Forelimb muscle (tissue), 1 donor: ENCODE results near the gene PCDHB11. TPM values are rescaled to one million over a fixed set of nuclear protein-coding genes. Genes with fewer than 3 reads are reported as not detected.
"Not testable (repeated sequence)": the region's sequence is repeated elsewhere in the genome, so short reads cannot be mapped to it uniquely, and the experiment has no call there.

Experiments used
- DNase-seq: peaks from one replicate; pipeline ENCODE4 v3.0.0-alpha.2; 2013; ENCODE audit warnings: low read depth
- polyA plus RNA-seq: library from polyadenylated mRNA; unstranded; fragments of 120-200 nt; gene quantifications from one replicate; pipeline ENCODE4 v1.2.1, GENCODE V29; 2013; ENCODE audit not compliant: insufficient read length

The PCDHB11 gene
- polyA plus RNA-seq, 1 donor: 2.2 TPM

DNA sequence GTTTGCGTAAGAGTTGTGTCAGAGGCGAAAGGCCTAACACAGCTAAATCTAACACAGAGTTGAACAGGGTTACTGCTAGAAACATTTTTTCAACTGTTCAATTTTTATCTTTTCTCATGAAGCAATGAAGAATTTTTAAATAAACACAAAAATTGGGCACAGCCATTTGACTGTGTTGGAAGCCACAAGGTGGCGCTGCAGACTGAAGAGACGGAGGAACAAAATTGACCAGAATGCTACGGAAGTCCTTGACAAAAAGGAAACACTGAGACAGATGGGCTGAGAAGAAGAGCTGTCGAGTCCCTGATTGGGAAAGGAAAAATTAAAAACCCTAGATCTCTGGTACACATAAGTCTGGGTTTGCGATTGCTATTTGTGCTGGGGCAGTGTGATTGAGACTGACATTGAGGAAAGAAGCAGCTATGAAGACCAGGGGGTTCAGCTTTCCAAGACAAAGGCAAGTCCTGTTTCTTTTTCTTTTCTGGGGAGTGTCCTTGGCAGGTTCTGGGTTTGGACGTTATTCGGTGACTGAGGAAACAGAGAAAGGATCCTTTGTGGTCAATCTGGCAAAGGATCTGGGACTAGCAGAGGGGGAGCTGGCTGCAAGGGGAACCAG, 12.4 kb upstream of the PCDHB11 start, which contains the start of gene PCDHB9:
TSS of gene PCDHB9 (plus strand) at position 265 of the 616 bp plus-strand sequence. CDS start at position 423, 158 bp downstream.
- no peak for DNase-seq

DNA sequence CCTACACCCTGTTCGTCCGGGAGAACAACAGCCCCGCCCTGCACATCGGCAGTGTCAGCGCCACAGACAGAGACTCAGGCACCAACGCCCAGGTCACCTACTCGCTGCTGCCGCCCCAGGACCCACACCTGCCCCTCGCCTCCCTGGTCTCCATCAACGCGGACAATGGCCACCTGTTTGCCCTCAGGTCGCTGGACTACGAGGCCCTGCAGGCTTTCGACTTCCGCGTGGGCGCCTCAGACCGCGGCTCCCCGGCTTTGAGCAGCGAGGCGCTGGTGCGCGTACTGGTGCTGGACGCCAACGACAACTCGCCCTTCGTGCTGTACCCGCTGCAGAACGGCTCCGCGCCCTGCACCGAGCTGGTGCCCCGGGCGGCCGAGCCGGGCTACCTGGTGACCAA, 10.7 kb upstream of the PCDHB11 start:
- not testable (repeated sequence) for DNase-seq

DNA sequence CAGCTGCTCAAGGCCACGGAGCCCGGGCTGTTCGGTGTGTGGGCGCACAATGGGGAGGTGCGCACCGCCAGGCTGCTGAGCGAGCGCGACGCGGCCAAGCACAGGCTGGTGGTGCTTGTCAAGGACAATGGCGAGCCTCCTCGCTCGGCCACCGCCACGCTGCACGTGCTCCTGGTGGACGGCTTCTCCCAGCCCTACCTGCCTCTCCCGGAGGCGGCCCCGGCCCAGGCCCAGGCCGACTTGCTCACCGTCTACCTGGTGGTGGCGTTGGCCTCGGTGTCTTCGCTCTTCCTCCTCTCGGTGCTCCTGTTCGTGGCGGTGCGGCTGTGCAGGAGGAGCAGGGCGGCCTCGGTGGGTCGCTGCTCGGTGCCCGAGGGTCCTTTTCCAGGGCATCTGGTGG, 10.3 kb upstream of the PCDHB11 start:
- DNase-seq: not testable (repeated sequence)

DNA sequence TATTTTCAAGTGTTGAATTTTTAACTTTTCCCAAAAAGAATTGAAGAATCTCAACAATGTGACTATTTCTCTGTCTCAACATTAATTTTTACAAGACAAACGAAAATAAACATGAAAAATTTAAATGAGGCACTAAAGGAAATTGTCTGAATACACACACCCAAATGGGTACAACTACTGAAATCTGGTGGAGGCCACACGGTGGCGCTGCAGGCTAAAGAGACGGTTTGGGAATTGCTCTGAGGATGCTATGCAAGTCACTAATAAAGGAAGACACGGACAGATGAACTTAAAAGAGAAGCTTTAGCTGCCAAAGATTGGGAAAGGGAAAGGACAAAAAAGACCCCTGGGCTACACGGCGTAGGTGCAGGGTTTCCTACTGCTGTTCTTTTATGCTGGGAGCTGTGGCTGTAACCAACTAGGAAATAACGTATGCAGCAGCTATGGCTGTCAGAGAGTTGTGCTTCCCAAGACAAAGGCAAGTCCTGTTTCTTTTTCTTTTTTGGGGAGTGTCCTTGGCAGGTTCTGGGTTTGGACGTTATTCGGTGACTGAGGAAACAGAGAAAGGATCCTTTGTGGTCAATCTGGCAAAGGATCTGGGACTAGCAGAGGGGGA, 7.2 kb upstream of the PCDHB11 start, which contains the start of gene PCDHB10:
TSS of gene PCDHB10 (plus strand) at position 244 of the 616 bp plus-strand sequence. CDS start at position 444, 200 bp downstream.
- no peak for DNase-seq

DNA sequence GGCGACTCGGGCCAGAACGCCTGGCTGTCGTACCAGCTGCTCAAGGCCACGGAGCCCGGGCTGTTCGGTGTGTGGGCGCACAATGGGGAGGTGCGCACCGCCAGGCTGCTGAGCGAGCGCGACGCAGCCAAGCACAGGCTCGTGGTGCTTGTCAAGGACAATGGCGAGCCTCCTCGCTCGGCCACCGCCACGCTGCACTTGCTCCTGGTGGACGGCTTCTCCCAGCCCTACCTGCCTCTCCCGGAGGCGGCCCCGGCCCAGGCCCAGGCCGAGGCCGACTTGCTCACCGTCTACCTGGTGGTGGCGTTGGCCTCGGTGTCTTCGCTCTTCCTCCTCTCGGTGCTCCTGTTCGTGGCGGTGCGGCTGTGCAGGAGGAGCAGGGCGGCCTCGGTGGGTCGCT, 5.1 kb upstream of the PCDHB11 start:
- DNase-seq: not testable (repeated sequence)

DNA sequence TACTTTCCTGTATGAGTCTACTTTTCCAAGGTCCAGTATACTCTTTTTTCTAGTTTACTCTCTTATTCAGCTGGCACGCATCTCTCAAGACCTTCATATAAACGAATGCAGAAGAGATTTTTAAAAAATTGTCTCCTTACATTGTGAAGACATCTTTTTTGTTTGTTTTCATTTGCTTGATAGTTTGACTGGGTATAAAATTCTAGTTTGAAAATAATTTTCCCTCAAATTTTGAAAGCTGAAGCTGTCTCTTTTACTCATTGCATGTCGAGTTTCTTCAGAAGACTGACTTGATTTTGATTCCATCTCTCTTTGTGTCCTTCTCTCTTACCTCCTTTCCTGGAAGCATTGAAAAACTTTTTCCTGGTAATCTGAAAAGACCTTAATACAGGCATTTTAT, 3.1 kb upstream of the PCDHB11 start:
- DNase-seq: no peak

DNA sequence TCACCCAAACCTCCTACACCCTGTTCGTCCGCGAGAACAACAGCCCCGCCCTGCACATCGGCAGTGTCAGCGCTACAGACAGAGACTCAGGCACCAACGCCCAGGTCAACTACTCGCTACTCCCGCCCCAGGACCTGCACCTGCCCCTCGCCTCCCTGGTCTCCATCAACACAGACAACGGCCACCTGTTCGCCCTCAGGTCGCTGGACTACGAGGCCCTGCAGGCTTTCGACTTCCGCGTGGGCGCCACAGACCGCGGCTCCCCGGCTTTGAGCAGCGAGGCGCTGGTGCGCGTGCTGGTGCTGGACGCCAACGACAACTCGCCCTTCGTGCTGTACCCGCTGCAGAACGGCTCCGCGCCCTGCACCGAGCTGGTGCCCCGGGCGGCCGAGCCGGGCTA, 1.7 kb downstream of the PCDHB11 start:
- DNase-seq: not testable (repeated sequence)

DNA sequence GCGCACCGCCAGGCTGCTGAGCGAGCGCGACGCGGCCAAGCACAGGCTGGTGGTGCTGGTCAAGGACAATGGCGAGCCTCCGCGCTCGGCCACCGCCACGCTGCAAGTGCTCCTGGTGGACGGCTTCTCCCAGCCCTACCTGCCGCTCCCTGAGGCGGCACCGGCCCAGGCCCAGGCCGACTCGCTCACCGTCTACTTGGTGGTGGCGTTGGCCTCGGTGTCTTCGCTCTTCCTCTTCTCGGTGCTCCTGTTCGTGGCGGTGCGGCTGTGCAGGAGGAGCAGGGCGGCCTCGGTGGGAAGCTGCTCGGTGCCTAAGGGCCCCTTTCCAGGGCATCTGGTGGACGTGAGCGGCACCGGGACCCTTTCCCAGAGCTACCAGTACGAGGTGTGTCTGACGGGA, 2.2 kb downstream of the PCDHB11 start:
- DNase-seq: not testable (repeated sequence)

DNA sequence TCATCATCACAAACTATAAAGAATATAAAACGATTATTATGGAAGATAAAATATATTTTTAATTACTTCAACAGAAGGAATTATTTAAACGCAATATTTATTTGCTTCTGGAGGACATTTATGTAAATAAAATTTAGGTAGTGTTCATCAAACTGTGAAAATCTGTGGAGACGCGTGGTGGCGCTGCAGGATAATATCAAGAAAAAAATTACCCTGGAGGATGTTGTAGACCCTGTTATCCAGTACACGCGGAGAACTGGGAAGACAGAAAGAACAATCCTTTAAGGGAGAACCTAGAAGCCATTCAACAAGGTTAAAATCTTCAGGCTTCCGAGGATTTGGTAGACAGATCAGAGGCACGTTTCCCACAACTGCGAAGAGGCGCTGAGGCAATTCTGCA, 9.1 kb downstream of the PCDHB11 start, which contains the start of gene PCDHB12:
TSS of gene PCDHB12 (plus strand) at position 242 of the 400 bp plus-strand sequence. CDS start 189 bp downstream, outside the sequence.
- DNase-seq: no peak

DNA sequence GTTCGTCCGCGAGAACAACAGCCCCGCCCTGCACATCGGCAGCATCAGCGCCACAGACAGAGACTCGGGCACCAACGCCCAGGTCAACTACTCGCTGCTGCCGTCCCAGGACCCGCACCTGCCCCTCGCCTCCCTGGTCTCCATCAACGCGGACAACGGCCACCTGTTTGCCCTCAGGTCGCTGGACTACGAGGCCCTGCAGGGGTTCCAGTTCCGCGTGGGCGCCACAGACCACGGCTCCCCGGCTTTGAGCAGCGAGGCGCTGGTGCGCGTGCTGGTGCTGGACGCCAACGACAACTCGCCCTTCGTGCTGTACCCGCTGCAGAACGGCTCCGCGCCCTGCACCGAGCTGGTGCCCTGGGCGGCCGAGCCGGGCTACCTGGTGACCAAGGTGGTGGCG, 10.9 kb downstream of the PCDHB11 start:
- not testable (repeated sequence) for DNase-seq

DNA sequence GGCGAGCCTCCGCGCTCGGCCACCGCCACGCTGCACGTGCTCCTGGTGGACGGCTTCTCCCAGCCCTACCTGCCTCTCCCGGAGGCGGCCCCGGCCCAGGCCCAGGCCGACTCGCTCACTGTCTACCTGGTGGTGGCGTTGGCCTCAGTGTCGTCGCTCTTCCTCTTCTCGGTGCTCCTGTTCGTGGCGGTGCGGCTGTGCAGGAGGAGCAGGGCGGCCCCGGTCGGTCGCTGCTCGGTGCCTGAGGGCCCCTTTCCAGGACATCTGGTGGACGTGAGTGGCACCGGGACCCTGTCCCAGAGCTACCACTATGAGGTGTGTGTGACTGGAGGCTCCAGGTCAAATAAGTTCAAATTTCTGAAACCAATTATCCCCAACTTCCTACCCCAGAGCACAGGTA, 11.4 kb downstream of the PCDHB11 start:
- not testable (repeated sequence) for DNase-seq

DNA sequence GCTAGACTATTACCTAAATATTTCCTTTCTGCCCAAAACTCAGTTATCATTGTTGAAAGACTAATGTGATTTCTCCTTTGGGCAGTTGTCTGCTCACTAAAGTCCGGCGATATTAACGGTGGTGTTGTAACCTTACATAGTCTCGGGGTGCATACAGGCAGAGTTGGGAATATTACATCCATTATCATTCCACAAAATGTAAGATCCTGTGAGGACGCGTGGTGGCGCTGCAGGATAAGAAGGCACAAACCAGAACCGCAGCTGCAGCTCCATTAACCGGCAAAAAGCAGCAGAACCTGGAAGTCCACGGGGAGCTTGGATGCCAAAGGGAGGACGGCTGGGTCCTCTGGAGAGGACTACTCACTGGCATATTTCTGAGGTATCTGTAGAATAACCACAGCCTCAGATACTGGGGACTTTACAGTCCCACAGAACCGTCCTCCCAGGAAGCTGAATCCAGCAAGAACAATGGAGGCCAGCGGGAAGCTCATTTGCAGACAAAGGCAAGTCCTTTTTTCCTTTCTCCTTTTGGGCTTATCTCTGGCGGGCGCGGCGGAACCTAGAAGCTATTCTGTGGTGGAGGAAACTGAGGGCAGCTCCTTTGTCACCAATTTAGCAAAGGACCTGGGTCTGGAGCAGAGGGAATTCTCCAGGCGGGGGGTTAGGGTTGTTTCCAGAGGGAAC, 14.4 kb downstream of the PCDHB11 start, which contains the start of gene PCDHB13:
TSS of gene PCDHB13 (plus strand) at position 264 of the 684 bp plus-strand sequence. CDS start at position 469, 205 bp downstream.
- DNase-seq: not testable (repeated sequence)

DNA sequence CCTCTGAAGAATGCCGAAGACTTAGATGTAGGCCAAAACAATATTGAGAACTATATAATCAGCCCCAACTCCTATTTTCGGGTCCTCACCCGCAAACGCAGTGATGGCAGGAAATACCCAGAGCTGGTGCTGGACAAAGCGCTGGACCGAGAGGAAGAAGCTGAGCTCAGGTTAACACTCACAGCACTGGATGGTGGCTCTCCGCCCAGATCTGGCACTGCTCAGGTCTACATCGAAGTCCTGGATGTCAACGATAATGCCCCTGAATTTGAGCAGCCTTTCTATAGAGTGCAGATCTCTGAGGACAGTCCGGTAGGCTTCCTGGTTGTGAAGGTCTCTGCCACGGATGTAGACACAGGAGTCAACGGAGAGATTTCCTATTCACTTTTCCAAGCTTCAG, 15.2 kb downstream of the PCDHB11 start:
- not testable (repeated sequence) for DNase-seq

DNA sequence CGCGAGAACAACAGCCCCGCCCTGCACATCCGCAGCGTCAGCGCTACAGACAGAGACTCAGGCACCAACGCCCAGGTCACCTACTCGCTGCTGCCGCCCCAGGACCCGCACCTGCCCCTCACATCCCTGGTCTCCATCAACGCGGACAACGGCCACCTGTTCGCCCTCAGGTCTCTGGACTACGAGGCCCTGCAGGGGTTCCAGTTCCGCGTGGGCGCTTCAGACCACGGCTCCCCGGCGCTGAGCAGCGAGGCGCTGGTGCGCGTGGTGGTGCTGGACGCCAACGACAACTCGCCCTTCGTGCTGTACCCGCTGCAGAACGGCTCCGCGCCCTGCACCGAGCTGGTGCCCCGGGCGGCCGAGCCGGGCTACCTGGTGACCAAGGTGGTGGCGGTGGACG, 16.1 kb downstream of the PCDHB11 start:
- DNase-seq: not testable (repeated sequence)

DNA sequence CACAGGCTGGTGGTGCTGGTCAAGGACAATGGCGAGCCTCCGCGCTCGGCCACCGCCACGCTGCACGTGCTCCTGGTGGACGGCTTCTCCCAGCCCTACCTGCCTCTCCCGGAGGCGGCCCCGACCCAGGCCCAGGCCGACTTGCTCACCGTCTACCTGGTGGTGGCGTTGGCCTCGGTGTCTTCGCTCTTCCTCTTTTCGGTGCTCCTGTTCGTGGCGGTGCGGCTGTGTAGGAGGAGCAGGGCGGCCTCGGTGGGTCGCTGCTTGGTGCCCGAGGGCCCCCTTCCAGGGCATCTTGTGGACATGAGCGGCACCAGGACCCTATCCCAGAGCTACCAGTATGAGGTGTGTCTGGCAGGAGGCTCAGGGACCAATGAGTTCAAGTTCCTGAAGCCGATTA, 16.6 kb downstream of the PCDHB11 start:
- not testable (repeated sequence) for DNase-seq

DNA sequence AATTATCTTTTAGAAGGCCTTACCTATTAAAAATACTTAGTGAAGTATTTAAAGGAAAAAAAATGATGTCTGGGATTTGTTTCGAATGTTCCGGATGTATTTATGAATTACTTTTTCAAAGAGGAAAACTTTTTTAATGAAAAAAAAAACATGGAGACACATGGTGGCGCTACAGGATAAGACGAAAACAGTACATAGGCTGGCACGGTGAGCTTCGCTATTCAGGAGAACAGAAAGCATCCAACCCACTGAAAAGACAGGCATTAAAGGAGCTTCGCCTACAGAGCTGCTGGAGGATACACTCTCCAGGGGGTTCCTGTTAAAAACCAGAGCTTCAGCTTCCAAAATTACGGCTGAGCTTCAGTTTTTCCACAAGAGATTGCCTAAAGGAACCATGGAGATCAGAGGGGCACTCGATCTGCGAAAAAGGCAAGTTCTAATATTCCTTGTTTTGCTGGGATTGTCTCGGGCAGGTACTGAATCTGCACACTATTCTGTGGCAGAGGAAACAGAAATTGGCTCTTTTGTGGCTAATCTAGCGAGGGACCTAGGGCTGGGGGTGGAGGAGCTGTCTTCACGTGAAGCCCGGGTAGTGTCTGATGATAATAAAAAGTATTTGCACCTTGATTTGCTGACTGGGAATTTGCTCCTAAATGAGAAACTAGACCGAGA, 23.8 kb downstream of the PCDHB11 start, which contains the start of gene PCDHB14:
TSS of gene PCDHB14 (plus strand) at position 232 of the 672 bp plus-strand sequence. CDS start at position 395, 163 bp downstream.
- DNase-seq: peak; percentile 8

DNA sequence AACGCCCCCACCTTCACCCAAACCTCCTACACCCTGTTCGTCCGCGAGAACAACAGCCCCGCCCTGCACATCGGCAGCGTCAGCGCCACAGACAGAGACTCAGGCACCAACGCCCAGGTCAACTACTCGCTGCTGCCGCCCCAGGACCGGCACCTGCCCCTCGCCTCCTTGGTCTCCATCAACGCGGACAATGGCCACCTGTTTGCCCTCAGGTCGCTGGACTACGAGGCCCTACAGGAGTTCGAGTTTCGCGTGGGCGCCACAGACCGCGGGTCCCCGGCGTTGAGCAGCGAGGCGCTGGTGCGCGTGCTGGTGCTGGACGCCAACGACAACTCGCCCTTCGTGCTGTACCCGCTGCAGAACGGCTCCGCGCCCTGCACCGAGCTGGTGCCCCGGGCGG, 25.4 kb downstream of the PCDHB11 start:
- not testable (repeated sequence) for DNase-seq

DNA sequence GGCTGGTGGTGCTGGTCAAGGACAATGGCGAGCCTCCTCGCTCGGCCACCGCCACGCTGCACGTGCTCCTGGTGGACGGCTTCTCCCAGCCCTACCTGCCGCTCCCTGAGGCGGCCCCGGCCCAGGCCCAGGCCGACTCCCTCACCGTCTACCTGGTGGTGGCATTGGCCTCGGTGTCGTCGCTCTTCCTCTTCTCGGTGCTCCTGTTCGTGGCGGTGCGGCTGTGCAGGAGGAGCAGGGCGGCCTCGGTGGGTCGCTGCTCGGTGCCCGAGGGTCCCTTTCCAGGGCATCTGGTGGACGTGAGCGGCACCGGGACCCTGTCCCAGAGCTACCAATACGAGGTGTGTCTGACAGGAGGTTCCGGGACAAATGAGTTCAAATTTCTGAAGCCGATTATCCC, 26.0 kb downstream of the PCDHB11 start:
- not testable (repeated sequence) for DNase-seq

DNA sequence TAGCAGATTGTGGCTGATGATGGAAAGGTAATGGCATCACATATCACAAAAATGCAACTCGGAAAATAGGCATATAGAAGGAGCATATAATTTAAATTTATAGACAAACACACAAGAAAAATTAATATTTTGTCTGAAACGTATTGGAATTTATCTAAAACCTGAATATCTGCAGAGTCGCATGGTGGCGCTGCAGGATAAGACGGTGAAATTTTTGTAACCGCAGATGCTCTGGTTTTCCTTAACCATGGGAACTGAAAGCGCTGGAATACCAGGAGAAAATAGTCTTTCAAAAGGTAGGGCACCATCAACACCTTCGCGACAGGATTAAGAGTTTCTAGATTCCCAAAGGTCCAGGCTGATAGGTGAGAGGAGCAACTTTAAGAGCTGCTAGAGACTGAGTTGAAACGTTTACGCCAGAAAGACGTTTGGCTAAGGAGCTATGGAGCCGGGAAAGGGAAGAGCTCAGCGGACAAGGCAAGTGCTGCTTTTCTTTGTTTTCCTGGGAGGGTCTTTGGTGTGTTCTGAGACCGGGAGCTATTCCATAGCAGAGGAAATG, 34.8 kb downstream of the PCDHB11 start:
- no peak for DNase-seq

DNA sequence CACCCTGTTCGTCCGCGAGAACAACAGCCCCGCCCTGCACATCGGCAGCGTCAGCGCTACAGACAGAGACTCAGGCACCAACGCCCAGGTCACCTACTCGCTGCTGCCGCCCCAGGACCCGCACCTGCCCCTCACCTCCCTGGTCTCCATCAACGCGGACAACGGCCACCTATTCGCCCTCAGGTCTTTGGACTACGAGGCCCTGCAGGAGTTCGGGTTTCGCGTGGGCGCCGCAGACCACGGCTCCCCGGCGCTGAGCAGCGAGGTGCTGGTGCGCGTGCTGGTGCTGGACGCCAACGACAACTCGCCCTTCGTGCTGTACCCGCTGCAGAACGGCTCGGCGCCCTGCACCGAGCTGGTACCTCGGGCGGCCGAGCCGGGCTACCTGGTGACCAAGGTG, 36.5 kb downstream of the PCDHB11 start:
- DNase-seq: not testable (repeated sequence)
